SH-SY5Y (cell line): ENCODE data around the gene HEYL.

Experiments used
- GATA2 ChIP-seq: IDR thresholded peaks from 2 replicates; pipeline ENCODE4 v1.6.1; 2011; ENCODE audit warnings: mild to moderate bottlenecking, low read depth, low read length
- GATA3 ChIP-seq: IDR thresholded peaks from 2 replicates; pipeline ENCODE4 v1.6.1; 2011; ENCODE audit warnings: low read depth, mild to moderate bottlenecking, low read length, moderate library complexity

GRCh38 chr1:39668111-39668510, 28.7 kb upstream of the HEYL start:
- TF ChIP-seq GATA2 (no peak), GATA3 (no peak)
